HG03280 (cell line): ENCODE results near the gene CHST8.

Source experiments
- ATAC-seq: cut with Tn5 transposase; IDR thresholded peaks from one replicate; pipeline ENCODE4 v1.9.1; 2021; ENCODE audit warnings: mild to moderate bottlenecking, moderate library complexity; ENCODE audit not compliant: unreplicated experiment

CHST8 gene

GRCh38 chr19:33706631-33707030, 84.9 kb downstream of the CHST8 start:
- ATAC-seq, result no peak

- ATAC-seq, result no peak
Observed at GRCh38 chr19:33712268-33712667, 90.5 kb downstream of the CHST8 start.

DNA sequence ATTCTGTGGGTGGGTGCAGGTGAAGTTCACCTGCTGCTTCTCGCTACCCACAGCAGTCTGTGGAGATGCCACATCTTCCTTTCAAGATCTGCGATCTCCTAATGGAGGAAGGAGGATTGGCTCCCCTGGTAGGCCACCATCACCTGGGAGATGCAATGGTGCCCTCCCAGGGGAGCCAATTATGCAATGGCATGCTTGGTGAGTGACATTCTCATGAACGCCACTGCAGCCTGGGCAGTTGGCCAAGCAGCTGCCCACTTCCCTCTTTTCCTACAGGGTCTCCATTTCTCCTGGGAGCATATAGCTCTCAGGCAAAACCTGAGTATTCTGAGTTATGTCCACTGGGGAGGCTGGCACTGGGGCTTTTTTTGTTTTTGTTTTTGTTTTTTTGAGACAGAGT, 91.4 kb downstream of the CHST8 start:
- ATAC-seq, result no peak

- no peak for ATAC-seq
Observed at GRCh38 chr19:33714149-33714548, 92.4 kb downstream of the CHST8 start.

DNA sequence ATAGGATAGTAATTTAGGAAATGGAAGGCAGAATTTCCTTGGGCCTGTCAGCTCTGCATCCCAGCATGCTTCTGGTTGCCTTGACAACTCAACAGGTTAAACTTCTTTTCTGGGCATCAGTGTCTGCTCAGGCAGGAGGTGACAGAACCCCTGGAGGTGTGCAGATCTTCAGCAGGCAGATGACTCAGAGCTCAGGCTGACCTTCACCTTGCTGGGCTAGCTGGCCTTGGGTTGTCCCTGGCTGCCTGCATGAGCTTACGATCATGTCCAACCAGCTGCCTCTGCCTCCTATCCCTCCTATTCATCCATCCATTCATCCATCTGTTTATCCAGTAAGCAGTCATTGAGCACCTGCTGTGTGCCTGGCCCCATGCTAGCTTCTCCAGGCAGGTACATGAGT, 93.7 kb downstream of the CHST8 start:
- ATAC-seq, result no peak

GRCh38 chr19:33717878-33718277, 96.1 kb downstream of the CHST8 start:
- no peak for ATAC-seq

DNA sequence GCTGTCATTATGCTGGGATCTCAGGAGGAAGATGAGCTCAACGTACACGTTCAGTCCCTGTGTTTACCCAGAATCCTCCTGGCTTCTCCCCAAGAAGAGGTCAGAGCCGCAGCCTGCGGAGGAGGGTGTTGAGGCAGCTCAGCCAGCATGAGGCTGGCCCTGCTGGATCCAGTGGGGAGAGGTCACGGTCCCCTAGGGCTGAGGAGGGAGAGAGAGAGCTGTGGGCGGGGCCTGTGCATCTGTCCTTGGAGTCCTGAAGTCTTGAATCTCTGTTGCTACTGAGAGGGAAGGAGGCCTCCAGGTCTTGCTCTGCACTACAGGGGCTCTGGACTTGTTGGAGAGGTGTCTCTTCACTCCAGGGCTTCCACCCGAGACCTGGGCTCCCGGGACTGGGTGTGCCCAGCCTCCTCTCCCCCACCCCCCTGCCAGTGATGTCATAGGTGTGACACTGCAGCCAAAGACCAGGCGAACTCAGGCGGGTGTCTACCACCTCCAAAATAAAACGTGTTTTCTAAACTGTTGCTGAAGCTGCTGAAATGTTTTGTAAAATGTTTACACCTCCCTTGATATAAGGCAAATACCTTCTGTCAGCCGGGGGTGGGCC, 97.0 kb downstream of the CHST8 start:
- no peak for ATAC-seq

GRCh38 chr19:33719366-33720154, 97.8 kb downstream of the CHST8 start:
- no peak for ATAC-seq

GRCh38 chr19:33720155-33720493, 98.4 kb downstream of the CHST8 start:
- no peak for ATAC-seq

- no peak for ATAC-seq
Observed at GRCh38 chr19:33720691-33721682, 99.2 kb downstream of the CHST8 start.

GRCh38 chr19:33721735-33722297, 100.1 kb downstream of the CHST8 start:
- no peak for ATAC-seq

GRCh38 chr19:33722456-33723239, 100.9 kb downstream of the CHST8 start:
- ATAC-seq, result no peak

- ATAC-seq, result no peak
Observed at GRCh38 chr19:33723512-33723911, 101.8 kb downstream of the CHST8 start.

- ATAC-seq, result no peak
Observed at GRCh38 chr19:33724021-33724720, 102.4 kb downstream of the CHST8 start.

- no peak for ATAC-seq
Observed at GRCh38 chr19:33724721-33725060, 102.9 kb downstream of the CHST8 start.

DNA sequence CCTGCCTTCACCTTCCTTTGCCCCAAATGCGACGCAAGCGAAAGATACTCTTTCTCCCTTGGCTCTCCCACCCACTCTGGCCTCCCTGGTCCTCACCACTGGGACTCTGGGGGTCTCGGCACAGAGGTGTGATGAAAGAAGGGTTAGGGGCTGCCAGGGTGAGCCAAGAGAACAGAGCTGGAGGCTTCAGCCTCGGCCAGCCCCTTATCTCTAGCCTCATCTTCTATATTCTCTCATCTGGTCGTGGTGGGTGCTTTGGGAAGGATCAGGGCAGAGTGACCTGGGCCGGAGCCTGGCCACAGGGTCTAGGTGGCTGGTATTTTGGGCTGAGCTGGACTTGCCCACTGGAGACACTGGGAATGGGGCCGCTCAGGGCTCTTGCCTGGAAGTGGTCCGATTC, 103.8 kb downstream of the CHST8 start:
- no peak for ATAC-seq

GRCh38 chr19:33726756-33727155, 105.0 kb downstream of the CHST8 start:
- ATAC-seq, result no peak

DNA sequence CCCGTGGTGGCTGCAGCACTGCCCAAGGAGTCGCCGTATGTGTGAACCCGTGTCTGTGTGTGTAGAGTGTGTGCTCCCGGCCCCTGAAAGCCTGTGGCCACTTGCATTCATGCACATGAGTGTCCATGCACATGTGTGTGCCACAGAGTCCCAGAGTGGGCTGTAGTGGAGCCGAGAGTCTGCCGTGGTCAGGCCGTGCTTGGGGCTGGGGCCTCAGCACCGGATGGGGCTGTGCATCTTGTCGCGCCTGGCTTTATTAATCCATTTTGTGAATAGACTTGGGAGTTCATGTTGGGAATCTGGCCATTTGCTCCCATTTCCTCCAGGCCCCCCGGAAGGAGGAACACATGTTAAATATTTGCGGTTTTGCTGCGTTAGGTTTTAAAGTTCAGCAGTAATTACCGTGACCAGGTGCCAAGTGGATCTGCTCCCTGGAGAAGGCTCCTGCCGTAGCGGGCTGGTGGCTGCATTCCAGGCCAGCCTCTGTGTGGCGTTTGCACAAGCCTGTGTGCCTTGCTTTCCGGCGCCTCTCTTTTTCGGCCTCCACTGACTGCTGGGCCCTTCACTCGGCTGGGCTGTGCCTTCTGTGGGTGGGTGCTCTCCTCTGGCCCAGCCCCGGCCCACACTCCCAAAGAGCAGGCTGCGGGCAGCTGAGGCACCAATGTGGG, 105.7 kb downstream of the CHST8 start:
- no peak for ATAC-seq

- no peak for ATAC-seq
Observed at GRCh38 chr19:33728141-33728540, 106.4 kb downstream of the CHST8 start.
